Endothelial cell of umbilical vein (primary cell): ENCODE results near the gene IQSEC2. TPM values are rescaled to one million over a fixed set of nuclear protein-coding genes. Genes with fewer than 3 reads are reported as not detected.

Experiments used
- polyA plus RNA-seq, 4 experiments: library from polyadenylated mRNA; depleted of rRNA in 3 of 4; stranded (reverse) in 3 of 4; unstranded in 1 of 4; fragments of >200 nt; gene quantifications; 2 replicates each; pipeline versions ENCODE4 v1.2.1 to v1.2.3, GENCODE V29; 2011 to 2012; ENCODE audit warnings: missing spikeins in 1 of 4
- small RNA-seq: library from RNA; depleted of rRNA; stranded (forward); fragments of <200 nt; gene quantifications from one replicate; pipeline ENCODE3, GENCODE V24; 2012; ENCODE audit warnings: low replicate concordance, low read depth; ENCODE audit not compliant: insufficient read depth, insufficient read length
- total RNA-seq: library from RNA; stranded (reverse); gene quantifications from 2 replicates; pipeline ENCODE4 v1.2.3, GENCODE V29; 2021

Gene IQSEC2
- total and polyA plus RNA-seq, 2 donors (not counting 3 experiments of a cell fraction or from before 2014, with no cell fraction given): 5.4 to 9.9 TPM

Small RNA genes lying within 50 kb of the gene (small RNA-seq; reads per million reads assigned to genes)
- gene RF00019: not detected

Other genes with a start within 250 kb of the IQSEC2 start
- gene GPR173, start 232.8 kb downstream of the IQSEC2 start, total RNA-seq: 8.3 and 11.3 TPM in 2 replicates
- gene GPR173, start 232.8 kb downstream of the IQSEC2 start, polyA plus RNA-seq: 9.2 and 12.7 TPM in 2 replicates
- 15.9 and 17.3 TPM in 2 replicates for gene TSPYL2, start 199.2 kb downstream of the IQSEC2 start, total RNA-seq
- gene TSPYL2, start 199.2 kb downstream of the IQSEC2 start, polyA plus RNA-seq: 17.8 and 18.9 TPM in 2 replicates
- 8.6 and 9.8 TPM in 2 replicates for gene KANTR, start 187.4 kb downstream of the IQSEC2 start, total RNA-seq
- gene KANTR, start 187.4 kb downstream of the IQSEC2 start, polyA plus RNA-seq: 2.8 and 3.1 TPM in 2 replicates
- gene KDM5C, start 56.4 kb downstream of the IQSEC2 start, total RNA-seq: 77.8 and 78.7 TPM in 2 replicates
- gene KDM5C, start 56.4 kb downstream of the IQSEC2 start, polyA plus RNA-seq: 44.7 and 45.9 TPM in 2 replicates
- gene SMC1A, start 141.1 kb upstream of the IQSEC2 start, total RNA-seq: 72.5 and 75.9 TPM in 2 replicates
- 11.1 and 15.4 TPM in 2 replicates for gene SMC1A, start 141.1 kb upstream of the IQSEC2 start, polyA plus RNA-seq
- 0.42 and 0.86 TPM in 2 replicates for gene RIBC1, start 141.3 kb upstream of the IQSEC2 start, total RNA-seq
- 0.23 TPM in 1 of 2 replicates, not detected in the other for gene RIBC1, start 141.3 kb upstream of the IQSEC2 start, polyA plus RNA-seq
- gene HSD17B10, start 152.8 kb upstream of the IQSEC2 start, total RNA-seq: 81.4 and 82.3 TPM in 2 replicates
- 163 and 171 TPM in 2 replicates for gene HSD17B10, start 152.8 kb upstream of the IQSEC2 start, polyA plus RNA-seq